Epithelial cell of umbilical artery (primary cell): ENCODE measurements around the gene PTPN13. TPM values are rescaled to one million over a fixed set of nuclear protein-coding genes. Genes with fewer than 3 reads are reported as not detected.

Experiments used
- total RNA-seq: library from RNA; depleted of rRNA; stranded (reverse); fragments of >200 nt; gene quantifications from 2 replicates; pipeline ENCODE4 v1.2.3, GENCODE V29; 2014

PTPN13 gene
- total RNA-seq, result 4.5 and 12.5 TPM in 2 replicates

DNA sequence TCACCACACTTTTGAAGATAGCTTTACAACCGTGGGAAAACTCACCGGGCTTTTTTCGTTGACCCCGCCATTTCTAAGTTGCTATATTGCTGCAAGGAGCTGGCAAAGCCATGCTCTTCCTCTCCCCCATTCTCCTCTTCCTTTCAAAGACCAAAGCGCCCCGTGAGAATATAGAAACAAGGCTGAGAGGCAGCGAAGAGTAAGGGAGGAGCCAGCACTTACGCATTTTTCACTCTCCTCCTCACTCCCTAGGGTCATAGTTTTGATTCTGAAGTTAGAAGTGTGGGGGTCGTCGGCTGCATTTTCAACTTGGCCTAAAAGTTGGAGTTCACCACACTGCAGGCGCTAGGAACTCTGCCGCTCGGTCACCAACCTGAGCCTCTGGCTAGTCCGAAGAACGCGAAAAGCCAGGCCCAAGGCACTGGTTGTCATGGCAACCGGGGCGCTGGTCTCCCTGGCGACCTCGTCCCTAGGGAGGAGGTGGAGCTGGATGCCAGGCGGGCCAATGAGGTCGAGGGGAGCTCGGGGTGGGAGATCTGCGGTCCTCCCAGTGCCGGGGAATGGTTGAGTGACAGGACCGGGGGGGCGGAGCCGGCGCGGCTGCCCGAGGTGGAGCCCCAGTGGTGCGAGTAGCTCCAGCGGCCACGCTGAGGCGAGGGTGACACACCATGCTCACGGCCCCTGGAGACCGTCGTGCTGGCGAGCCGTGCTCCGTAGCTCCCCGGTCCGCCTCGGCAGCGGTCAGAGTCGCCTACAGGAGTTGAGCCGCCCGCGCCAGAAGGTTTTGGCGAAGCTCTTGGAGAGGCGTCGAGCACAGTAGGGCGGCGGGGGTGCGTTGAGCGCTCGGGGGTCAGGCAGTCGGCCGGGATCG is at the start of gene PTPN13:
Gene PTPN13 (plus strand): TSS at position 628 of the 871 bp plus-strand sequence. CDS start 40,942 bp downstream, outside the sequence.

GRCh38 chr4:86848732-86849619 is 254.9 kb downstream of the PTPN13 start, which contains the start of gene SLC10A6:
SLC10A6 (minus strand) TSS chr4:86849384; CDS start chr4:86849115, 269 bp downstream.

Other genes with a start within 250 kb of the PTPN13 start
- gene MAPK10, start 234.3 kb upstream of the PTPN13 start, total RNA-seq, result under 0.01 TPM in 1 of 2 replicates, not detected in the other